Peyer's patch (tissue), 4 donors: Measurements from ENCODE around the gene PSEN1.

Experiments used
- CTCF ChIP-seq, 6 experiments: fragments of 450-650 bp in 4 of 6; fragments of 200-600 bp in 2 of 6; sonication (generic) in 1 of 6; IDR thresholded peaks; one replicate each; pipeline ENCODE4 v1.5.1; 2017 to 2019; ENCODE audit warnings: antibody characterized with exemption in 6 of 6, mild to moderate bottlenecking in 3 of 6, moderate library complexity in 1 of 6
- POLR2A ChIP-seq, 2 donors: fragments of 450-650 bp; IDR thresholded peaks; one replicate each; pipeline ENCODE4 v1.5.1; 2017; ENCODE audit warnings: antibody characterized with exemption in 2 of 2, mild to moderate bottlenecking in 2 of 2, moderate library complexity in 2 of 2

GRCh38 chr14:73217411-73217810 is 81.1 kb downstream of the PSEN1 start:
- TF ChIP-seq CTCF (IDR thresholded peaks at IDR 0.05) (no peak), POLR2A (IDR thresholded peaks at IDR 0.05) (no peak)
